SK-N-SH (cell line): ENCODE results near the gene GASK1A. TPM values are rescaled to one million over a fixed set of nuclear protein-coding genes. Genes with fewer than 3 reads are reported as not detected.
A peak's percentile ranks its signal among the peaks of the same experiment; 100 is the strongest.

ENCODE experiments used
- CTCF ChIA-PET: fragments of 300-600, 350-600 bp; formaldehyde crosslinking; extraction: SDS; loops from one replicate; lab custom pipeline; 2021; lab: Yijun Ruan, JAX
- POLR2A ChIA-PET: fragments of 350-600 bp; sonication (Branson Sonifier 250); formaldehyde crosslinking; extraction: SDS; loops from one replicate; lab custom pipeline; 2020; ENCODE audit warnings: antibody characterized with exemption, inconsistent platforms; lab: Yijun Ruan, JAX
- DNase-seq: peaks from one replicate; pipeline ENCODE4 v3.0.0; 2012
- H2AFZ ChIP-seq: fragments of 200-600 bp; sonication (generic); 2 replicates; pipeline ENCODE4 v1.8.1; 2016; ENCODE audit warnings: antibody characterized with exemption, mild to moderate bottlenecking, low read depth
- H3F3A ChIP-seq: fragments of 200-600 bp; sonication (generic); replicated peaks from 2 replicates; pipeline ENCODE3; 2016; ENCODE audit warnings: antibody characterized with exemption, mild to moderate bottlenecking; ENCODE audit not compliant: insufficient read depth
- H3K27ac ChIP-seq, 2 experiments: fragments of 200-500 bp in 1 of 2; fragments of 200-600 bp in 1 of 2; sonication (Bioruptor generic) in 1 of 2; sonication (generic), shearing (Covaris generic) in 1 of 2; 2 replicates each; pipeline versions ENCODE4 v1.5.1 to v1.6.1; 2014 to 2016; ENCODE audit warnings: low read depth in 2 of 2, inconsistent platforms in 1 of 2, low read length in 1 of 2, mild to moderate bottlenecking in 1 of 2, mixed read lengths in 1 of 2
- H3K27me3 ChIP-seq: fragments of 200-600 bp; sonication (generic), shearing (Covaris generic); 2 replicates; pipeline ENCODE4 v1.6.1; 2016; ENCODE audit warnings: mixed run types; ENCODE audit not compliant: insufficient read depth
- H3K36me3 ChIP-seq, 2 experiments: fragments of 200-500 bp in 1 of 2; fragments of 200-600 bp in 1 of 2; sonication (Bioruptor generic) in 1 of 2; sonication (generic) in 1 of 2; replicated peaks in 1 of 2; 2 replicates each; pipeline versions ENCODE3 to v1.5.1; 2014 to 2016; ENCODE audit warnings: low read length in 1 of 2, mild to moderate bottlenecking in 1 of 2; ENCODE audit not compliant: insufficient read depth in 2 of 2, control insufficient read depth in 1 of 2
- H3K4me1 ChIP-seq, 2 experiments: fragments of 200-500 bp in 1 of 2; fragments of 200-600 bp in 1 of 2; sonication (Bioruptor generic) in 1 of 2; sonication (generic), shearing (Covaris generic) in 1 of 2; 2 replicates each; pipeline versions ENCODE4 v1.5.1 to v1.6.1; 2014 to 2016; ENCODE audit warnings: low read depth in 1 of 2, low read length in 1 of 2, mixed run types in 1 of 2; ENCODE audit not compliant: insufficient read depth in 2 of 2, control insufficient read depth in 1 of 2
- H3K4me2 ChIP-seq: fragments of 200-600 bp; sonication (generic), shearing (Covaris generic); 2 replicates; pipeline ENCODE4 v1.6.1; 2017; ENCODE audit warnings: mixed run types
- H3K4me3 ChIP-seq, 2 experiments: fragments of 200-500 bp in 1 of 2; fragments of 200-600 bp in 1 of 2; sonication (Bioruptor generic) in 1 of 2; sonication (generic), shearing (Covaris generic) in 1 of 2; 2 replicates each; pipeline versions ENCODE4 v1.5.1 to v1.8.1; 2014 to 2016; ENCODE audit warnings: low read depth in 2 of 2, inconsistent platforms in 1 of 2, low read length in 1 of 2, mild to moderate bottlenecking in 1 of 2, mixed read lengths in 1 of 2, moderate library complexity in 1 of 2
- H3K79me2 ChIP-seq: fragments of 200-600 bp; sonication (generic); 2 replicates; pipeline ENCODE4 v1.8.1; 2017; ENCODE audit warnings: mild to moderate bottlenecking; ENCODE audit not compliant: insufficient read depth
- H3K9ac ChIP-seq: fragments of 200-600 bp; sonication (generic); 2 replicates; pipeline ENCODE4 v1.6.1; 2017; ENCODE audit warnings: mixed run types
- H3K9me2 ChIP-seq: fragments of 200-600 bp; sonication (generic); 2 replicates; pipeline ENCODE4 v1.6.1; 2017; ENCODE audit warnings: mixed run types
- H3K9me3 ChIP-seq: fragments of 200-600 bp; sonication (generic); 2 replicates; pipeline ENCODE4 v1.6.1; 2017; ENCODE audit warnings: mixed run types, mild to moderate bottlenecking, moderate library complexity
- H4K20me1 ChIP-seq: fragments of 200-600 bp; sonication (generic); 2 replicates; pipeline ENCODE4 v1.6.1; 2017; ENCODE audit warnings: mild to moderate bottlenecking, mixed run types; ENCODE audit not compliant: insufficient read depth
- ELF1 ChIP-seq: IDR thresholded peaks from 2 replicates; pipeline ENCODE4 v1.4.0; 2012
- IRF3 ChIP-seq: fragments of 150-350 bp; IDR thresholded peaks from 2 replicates; pipeline ENCODE4 v1.6.1; 2016; ENCODE audit warnings: mild to moderate bottlenecking, low read depth, low read length
- NFIC ChIP-seq: IDR thresholded peaks from 2 replicates; pipeline ENCODE4 v1.4.0; 2012; ENCODE audit warnings: borderline replicate concordance
- POLR2AphosphoS5 ChIP-seq: IDR thresholded peaks from 2 replicates; pipeline ENCODE4 v1.6.1; 2012; ENCODE audit warnings: low read depth, low read length
- TAF1 ChIP-seq: IDR thresholded peaks from 2 replicates; pipeline ENCODE4 v1.6.1; 2012; ENCODE audit warnings: low read depth, mild to moderate bottlenecking, low read length, moderate library complexity, borderline replicate concordance
- TCF12 ChIP-seq: IDR thresholded peaks from 2 replicates; pipeline ENCODE4 v1.4.0; 2012
- WGBS: methylation state at CpG from one replicate; pipeline ENCODE4 v1.1.6; 2017; ENCODE audit warnings: low lambda C conversion rate; 5-methylcytosine and 5-hydroxymethylcytosine counted together
- polyA plus RNA-seq, 3 experiments: library from polyadenylated mRNA; depleted of rRNA; stranded (reverse); fragments of >200 nt; gene quantifications; 2 replicates each; pipeline ENCODE4 v1.2.3, GENCODE V29; 2012
- TF ChIP-seq, protein P1 (sequence below): IDR thresholded peaks from 2 replicates; pipeline ENCODE4 v1.6.1; 2012; ENCODE audit warnings: mild to moderate bottlenecking, low read depth, low read length, moderate library complexity
- TF ChIP-seq, protein P2 (sequence below): IDR thresholded peaks from 2 replicates; pipeline ENCODE4; 2012
- TF ChIP-seq, protein P3 (sequence below): IDR thresholded peaks from 2 replicates; pipeline ENCODE4 v1.4.0; 2012; ENCODE audit warnings: low read depth

GASK1A gene
- polyA plus RNA-seq, 1 of the 3 experiments (the other 2 are of a cell fraction): not detected

DNA sequence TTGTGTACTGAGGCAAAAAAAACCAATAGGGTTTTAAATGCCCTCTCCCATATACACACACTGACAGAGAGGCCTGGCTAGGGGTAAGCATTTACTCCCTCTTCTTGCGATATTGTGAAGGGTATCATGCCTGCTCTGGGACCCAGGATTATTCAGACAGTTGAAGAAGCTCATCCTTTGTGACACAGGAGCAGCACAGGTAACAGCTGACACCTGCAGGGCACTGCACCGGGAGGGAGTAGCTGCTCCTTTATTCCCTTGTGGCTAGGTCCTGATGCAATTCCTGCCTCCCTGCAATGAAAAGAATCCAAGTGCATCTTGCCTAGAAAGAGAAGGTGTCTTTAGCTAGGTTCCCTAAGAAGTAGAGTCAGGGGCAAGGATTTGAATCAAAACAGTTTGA lies 103.3 kb downstream of the GASK1A start:
- H3K36me3 ChIP-seq: no peaks in the 10 kb centered on the region
- WGBS: 86% methylated on average over 1 of the region's 2 CpGs
- CTCF ChIA-PET: interaction anchor here (1.3 kb wide), 1 partner anchor 11 kb away, joined by 3 read pairs; no protein-coding TSS in a partner anchor
- no peak for DNase-seq
- no peak overlapping the region for H3K4me2 ChIP-seq
- no peaks in the 10 kb centered on the region for H3K79me2 ChIP-seq
- no peaks in the 10 kb centered on the region for H3K27me3 ChIP-seq
- POLR2A ChIA-PET: no interaction called here
- no peaks in the 10 kb centered on the region for H3K9me3 ChIP-seq
- no peak overlapping the region for H3K9ac ChIP-seq
- H3K27ac ChIP-seq: no peak overlapping the region
- no peaks in the 10 kb centered on the region for H4K20me1 ChIP-seq
- H3F3A ChIP-seq: no peaks in the 10 kb centered on the region
- H3K4me3 ChIP-seq: no peak overlapping the region
- no peaks in the 10 kb centered on the region for H3K9me2 ChIP-seq
- no peak overlapping the region for H2AFZ ChIP-seq
- TF ChIP-seq TAF1 (no peak), IRF3 (no peak), NFIC (no peak), ELF1 (no peak), POLR2AphosphoS5 (no peak), TCF12 (no peak)
- TF ChIP-seq, protein P1, sequence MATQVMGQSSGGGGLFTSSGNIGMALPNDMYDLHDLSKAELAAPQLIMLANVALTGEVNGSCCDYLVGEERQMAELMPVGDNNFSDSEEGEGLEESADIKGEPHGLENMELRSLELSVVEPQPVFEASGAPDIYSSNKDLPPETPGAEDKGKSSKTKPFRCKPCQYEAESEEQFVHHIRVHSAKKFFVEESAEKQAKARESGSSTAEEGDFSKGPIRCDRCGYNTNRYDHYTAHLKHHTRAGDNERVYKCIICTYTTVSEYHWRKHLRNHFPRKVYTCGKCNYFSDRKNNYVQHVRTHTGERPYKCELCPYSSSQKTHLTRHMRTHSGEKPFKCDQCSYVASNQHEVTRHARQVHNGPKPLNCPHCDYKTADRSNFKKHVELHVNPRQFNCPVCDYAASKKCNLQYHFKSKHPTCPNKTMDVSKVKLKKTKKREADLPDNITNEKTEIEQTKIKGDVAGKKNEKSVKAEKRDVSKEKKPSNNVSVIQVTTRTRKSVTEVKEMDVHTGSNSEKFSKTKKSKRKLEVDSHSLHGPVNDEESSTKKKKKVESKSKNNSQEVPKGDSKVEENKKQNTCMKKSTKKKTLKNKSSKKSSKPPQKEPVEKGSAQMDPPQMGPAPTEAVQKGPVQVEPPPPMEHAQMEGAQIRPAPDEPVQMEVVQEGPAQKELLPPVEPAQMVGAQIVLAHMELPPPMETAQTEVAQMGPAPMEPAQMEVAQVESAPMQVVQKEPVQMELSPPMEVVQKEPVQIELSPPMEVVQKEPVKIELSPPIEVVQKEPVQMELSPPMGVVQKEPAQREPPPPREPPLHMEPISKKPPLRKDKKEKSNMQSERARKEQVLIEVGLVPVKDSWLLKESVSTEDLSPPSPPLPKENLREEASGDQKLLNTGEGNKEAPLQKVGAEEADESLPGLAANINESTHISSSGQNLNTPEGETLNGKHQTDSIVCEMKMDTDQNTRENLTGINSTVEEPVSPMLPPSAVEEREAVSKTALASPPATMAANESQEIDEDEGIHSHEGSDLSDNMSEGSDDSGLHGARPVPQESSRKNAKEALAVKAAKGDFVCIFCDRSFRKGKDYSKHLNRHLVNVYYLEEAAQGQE: no peak
- TF ChIP-seq, protein P2, sequence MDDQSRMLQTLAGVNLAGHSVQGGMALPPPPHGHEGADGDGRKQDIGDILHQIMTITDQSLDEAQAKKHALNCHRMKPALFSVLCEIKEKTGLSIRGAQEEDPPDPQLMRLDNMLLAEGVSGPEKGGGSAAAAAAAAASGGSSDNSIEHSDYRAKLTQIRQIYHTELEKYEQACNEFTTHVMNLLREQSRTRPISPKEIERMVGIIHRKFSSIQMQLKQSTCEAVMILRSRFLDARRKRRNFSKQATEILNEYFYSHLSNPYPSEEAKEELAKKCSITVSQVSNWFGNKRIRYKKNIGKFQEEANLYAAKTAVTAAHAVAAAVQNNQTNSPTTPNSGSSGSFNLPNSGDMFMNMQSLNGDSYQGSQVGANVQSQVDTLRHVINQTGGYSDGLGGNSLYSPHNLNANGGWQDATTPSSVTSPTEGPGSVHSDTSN: no peak
- peaks cover 0 to 6% of the 10 kb centered on the region in 2 experiments; a peak in 1 of 4 replicates for H3K4me1 ChIP-seq

- no peaks in the 10 kb centered on the region for H3K27me3 ChIP-seq
- WGBS: 63% methylated on average over 6 of the region's 6 CpGs
- no peaks in the 10 kb centered on the region for H3K36me3 ChIP-seq
- H3K27ac ChIP-seq: 0 out of 4 replicates have a peak overlapping the region, but pooled peaks of 1 of the 2 experiments have one; percentile 22
- H3K4me2 ChIP-seq: no peak overlapping the region
- no peak overlapping the region for H2AFZ ChIP-seq
- H3K4me3 ChIP-seq: no peak overlapping the region
- DNase-seq: no peak
- peaks cover 0 to 6% of the 10 kb centered on the region in 2 experiments; a peak in 1 of 4 replicates for H3K4me1 ChIP-seq
- CTCF ChIA-PET: interaction anchor here (5.8 kb wide), 1 partner anchor 124 kb away, joined by 31 read pairs; no protein-coding TSS in a partner anchor
- H3K9me2 ChIP-seq: no peaks in the 10 kb centered on the region
- H3K79me2 ChIP-seq: no peaks in the 10 kb centered on the region
- 0 out of 2 replicates have a peak, but pooled peaks have one; percentile 6 for TF ChIP-seq TCF12
- TF ChIP-seq, protein P2: peak; percentile 67
- TF ChIP-seq TAF1: no peak
- TF ChIP-seq, protein P3, sequence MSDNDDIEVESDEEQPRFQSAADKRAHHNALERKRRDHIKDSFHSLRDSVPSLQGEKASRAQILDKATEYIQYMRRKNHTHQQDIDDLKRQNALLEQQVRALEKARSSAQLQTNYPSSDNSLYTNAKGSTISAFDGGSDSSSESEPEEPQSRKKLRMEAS: no peak
- H4K20me1 ChIP-seq: no peaks in the 10 kb centered on the region
- no peaks in the 10 kb centered on the region for H3K9me3 ChIP-seq
- H3K9ac ChIP-seq: no peak overlapping the region
- H3F3A ChIP-seq: no peaks in the 10 kb centered on the region
- POLR2A ChIA-PET: interaction anchor here (0.6 kb wide), 1 partner anchor 10 kb away, joined by 3 read pairs; no protein-coding TSS in a partner anchor
Measured at GRCh38 chr3:43086460-43087165, 107.5 kb downstream of the GASK1A start.
